GM18858 (cell line): ENCODE measurements around the gene ITPKC.
A peak's percentile ranks its signal among the peaks of the same experiment; 100 is the strongest.

Experiments used
- ATAC-seq: cut with Tn5 transposase; IDR thresholded peaks from one replicate; pipeline ENCODE4 v1.9.1; 2021; ENCODE audit not compliant: unreplicated experiment

Gene ITPKC

DNA sequence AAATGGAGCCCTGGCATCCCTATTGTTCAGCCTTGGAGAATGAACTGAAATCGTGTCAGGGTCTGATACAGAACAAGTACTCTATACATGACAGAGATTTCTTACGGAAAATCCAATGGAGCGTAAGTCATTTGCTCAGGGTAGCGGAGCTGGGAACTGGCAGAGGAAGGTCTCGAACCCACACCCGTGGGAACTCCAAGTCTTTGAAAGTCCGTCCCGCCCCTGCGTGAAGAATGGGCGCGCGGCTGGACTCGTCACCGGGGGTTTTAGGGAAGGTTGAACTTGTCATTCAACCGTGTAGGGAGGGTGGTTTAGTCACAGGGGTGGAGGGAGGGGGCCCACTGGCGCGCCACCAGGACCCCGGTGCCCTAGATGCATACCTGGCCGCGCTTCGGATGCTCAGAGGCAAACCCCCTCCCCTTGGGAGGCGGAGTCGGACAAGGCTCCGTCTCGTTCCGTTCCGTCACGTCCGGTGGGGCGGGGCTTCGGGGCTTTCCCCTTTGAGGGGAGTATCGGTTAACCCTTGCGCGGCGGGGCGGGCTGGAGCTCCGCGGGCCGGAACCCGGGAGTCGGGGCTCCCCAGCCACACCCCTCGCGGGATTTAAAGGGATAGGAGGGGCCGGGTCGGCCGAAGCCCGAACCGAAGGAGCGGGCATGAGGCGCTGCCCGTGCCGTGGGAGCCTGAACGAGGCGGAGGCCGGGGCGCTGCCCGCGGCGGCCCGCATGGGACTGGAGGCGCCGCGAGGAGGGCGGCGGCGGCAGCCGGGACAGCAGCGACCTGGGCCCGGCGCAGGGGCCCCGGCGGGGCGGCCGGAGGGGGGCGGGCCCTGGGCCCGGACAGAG is at the start of gene ITPKC, which contains the start of gene COQ8B:
Gene ITPKC (plus strand): TSS at position 631 of the 843 bp plus-strand sequence. CDS start 24 bp downstream, at position 655.
Gene COQ8B (minus strand): TSS at position 405 of the 843 bp plus-strand sequence. CDS start 2,254 bp downstream, outside the sequence.
- ATAC-seq = peak; percentile 58

DNA sequence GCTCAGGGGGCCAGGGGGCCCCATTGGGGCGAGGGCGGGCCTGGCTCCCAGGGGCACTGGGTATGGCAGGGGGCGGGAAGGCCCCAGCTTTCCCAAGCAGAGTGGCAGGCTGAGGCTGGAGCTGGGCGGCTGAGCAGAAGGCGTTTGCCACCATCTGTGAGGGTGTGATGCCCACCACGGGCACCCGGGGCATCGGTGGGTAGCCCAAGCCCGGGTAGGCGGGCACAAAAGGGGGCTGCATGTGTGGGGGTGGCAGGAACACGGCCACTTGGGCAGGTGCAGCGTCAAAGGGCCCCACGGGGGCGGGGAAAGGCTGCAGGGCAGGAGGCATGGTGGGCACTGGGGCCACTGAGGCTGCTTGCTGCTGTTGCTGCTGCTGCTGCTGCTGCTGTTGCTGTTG is 49.3 kb upstream of the ITPKC start:
- ATAC-seq = no peak

DNA sequence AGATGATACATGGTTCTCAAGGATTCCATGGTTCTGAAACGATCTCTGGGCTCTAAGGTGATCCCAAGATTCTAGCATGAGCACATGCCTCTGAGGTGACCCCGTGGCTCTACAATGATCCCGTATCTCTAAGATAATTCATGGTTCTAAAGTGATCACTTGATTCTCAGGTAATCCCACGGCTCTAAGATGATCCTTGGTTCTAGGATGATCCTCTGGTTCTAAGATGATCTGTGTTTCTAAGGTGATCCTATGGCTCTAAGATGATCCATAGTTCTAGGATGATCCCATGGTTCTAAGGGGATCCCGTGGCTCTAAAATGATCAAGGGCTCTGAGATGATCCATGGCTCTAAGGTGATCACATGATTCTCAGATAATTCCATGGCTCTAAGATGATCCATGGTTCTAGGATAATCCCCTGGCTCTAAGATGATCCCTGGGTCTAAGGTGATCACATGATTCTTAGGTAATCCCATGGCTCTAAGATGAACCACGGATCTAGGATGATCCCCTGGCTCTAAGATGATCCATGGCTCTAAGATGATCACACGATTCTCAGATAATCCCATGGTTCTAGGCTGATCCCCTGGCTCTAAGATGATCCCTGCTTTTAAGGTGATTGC is 47.8 kb upstream of the ITPKC start:
- ATAC-seq = no peak

DNA sequence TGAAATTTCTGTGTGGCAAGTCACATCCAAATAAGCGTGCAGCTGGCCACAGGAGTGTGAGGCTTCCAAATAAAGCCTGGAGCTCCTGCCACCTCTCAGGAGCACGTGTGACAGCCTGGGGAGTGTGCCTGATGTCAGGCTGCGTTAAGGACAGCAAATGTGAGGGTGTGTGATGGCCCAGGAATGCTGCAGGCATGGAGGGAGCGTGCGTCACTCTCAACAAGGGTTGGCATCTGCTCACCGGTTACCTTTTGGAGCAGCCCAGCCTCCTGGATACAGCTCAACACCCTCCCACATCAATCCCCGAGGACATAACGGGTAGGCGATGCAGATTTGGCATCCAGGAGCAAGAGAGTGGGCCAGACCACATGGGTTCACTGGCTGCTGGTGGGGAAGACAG is 45.5 kb upstream of the ITPKC start:
- no peak for ATAC-seq

DNA sequence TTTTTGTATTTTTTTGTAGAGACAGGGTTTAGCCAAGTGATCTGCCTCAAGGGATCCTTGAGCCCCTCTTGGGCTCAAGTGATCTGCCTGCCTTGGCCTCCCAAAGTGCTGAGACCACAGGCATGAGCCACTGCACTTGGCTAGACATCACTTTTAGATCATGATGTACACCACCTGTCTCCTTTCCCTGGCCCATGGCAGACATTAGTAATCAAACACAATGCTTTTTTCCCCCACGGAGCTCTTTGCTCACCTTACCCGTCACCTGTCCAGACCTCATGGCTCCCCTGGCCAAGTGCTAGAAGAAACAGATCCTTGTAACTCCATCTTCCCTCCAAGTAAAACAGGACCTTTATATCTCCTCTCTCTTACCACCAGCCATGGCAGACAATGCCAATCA is 44.9 kb upstream of the ITPKC start:
- no peak for ATAC-seq

DNA sequence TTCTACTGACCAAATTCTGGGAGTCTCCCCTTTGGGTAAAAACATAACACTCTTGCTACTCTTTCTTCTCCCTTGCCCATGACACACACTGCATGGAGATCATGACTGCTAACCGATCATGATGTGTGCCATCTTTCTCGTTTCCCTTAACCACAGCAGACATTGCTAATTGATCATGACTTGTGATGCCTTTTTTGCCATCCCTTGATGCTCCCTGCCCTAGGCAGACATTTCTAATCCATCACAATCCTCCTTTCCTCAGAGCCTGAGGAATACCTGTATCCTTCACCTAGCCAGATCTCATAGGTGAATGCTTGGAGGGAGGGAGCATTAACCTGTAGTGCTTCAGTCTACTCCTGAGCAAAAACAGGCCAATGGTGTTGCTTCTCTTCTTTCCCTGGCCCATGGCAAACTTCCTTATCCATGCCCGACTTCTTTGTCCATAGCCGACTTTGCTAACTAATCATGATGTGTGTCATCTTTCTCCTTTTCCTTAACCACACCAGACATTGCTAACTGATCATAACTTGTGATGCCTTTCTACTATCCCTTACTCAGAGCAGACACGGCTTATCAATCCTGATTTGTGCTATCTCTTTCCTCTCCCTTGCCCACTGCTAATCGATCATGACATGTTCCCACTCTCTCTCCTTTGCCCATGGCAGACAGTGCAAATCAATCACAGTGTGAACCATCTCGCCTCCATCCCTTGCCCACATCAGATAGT is 44.2 kb upstream of the ITPKC start:
- no peak for ATAC-seq

DNA sequence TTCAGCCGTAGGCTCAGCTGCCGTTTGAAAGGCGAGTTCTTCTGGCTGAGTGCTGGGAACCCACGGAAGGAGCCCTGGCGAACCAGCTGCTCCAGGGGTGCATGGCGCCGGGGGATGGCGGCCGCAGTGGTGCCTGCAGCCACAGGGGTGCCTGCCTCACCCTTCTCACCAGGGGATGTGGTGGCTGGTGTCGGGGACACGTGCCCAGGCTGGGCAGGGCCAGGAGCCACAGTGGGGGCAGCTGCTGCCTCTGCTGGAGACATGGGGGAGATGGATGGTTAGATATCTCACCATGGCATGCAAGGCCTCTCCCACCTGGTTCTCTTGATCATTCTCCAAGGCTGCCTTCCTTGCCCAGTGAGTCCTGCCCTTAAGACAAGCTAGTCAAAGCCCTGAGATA is 43.5 kb upstream of the ITPKC start:
- no peak for ATAC-seq

DNA sequence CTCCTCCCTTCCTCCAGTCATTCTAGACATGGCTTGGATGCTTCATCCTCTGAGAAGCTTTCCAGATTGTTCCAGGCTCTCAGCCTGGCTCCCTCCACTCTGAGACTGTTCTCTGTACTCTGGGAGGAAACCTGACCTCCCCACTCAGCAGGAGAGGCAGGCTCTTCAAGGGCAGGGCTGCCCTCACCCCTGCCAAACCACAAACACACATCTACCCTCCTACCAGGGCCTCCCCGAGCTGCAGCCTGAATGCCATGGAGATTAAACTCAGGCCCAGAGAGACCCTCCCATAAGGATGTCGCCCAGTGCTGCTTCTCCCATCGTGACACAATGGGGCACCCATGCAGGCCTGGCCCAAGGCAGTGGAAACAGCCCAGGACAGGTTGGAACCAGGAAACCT is 42.6 kb upstream of the ITPKC start:
- no peak for ATAC-seq

DNA sequence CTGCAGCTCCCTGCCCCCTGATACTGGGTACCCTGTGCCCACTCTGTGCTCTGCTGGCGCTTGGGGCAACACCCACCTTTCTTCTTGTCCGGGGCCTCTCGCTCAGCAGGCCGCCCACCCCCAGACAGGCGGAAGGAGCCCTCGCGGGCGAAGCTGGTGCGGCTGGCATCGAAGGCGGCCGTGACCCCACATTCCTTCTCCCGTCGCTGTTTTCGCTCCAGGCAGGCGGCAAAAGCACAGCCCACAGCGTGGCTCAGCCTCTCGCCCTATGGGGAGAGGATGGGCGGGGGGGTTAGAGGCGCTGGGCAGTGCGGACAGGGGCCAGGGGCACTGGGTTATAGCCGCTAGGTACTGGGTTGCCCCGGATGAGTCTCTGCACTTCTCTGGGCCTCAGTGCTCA is 39.8 kb upstream of the ITPKC start:
- no peak for ATAC-seq

DNA sequence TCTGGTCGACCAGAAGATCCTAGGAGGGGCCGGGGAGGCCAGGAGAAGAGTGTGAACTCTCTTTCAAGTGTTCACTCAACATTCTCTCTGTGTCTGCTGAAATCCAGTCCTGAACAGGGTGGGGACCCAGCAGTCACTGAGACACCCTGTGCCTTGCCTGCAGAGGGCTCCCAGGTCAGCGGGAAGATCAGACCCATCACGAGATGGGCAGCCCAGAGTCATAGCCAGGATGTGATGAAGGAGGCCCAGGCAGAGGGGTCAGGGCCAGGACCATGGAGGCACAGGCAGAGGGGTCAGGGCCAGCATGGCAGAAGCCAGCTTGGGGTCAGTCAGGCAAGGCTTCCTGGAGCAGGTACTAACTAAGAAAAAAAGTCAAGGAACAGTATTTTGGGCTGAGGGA is 35.9 kb upstream of the ITPKC start:
- ATAC-seq = no peak

DNA sequence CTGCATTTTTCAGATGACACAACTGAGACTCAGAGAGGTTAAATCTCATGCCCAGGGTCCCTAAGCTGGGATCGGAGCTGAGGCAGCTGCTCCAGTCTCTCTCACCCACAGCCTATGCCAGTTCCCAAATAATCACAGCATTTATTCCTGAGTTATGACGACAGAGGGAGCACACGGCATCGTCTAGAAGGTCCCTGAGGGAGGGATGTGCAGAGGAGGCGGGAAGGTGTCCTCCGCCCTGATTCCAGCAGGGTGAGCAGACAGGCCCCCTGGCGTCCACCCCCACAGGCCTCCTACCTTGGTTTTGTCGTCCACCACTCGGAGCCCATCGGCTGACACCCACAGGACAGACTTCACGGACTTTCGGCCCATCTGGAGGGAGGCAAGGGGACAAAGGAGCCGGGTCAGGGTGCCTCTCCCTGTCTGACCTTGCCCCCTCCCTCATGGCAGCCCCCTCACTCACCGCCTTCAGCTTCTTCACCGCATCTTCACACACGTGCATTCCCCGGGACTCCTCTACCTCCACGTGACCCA is 34.4 kb upstream of the ITPKC start:
- ATAC-seq = no peak

DNA sequence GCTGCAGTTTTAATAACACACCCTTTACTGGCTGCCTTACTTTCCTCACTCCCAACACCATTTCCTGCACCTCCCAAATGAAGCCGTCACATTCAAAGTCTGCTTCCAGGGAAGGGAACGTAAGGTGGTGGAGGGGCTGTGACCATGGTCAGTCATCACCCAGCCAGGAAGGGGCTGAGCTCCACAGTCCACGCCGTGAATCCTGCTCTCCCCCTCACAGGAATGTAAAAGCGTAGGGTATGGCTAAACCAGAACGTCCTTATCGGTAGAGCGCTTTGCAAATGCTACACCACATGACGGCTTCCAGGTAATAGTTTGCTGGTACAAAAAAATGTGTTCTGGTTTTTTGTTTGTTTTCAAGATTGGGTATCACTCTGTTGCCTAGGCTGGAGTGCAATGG is 33.5 kb upstream of the ITPKC start:
- ATAC-seq = no peak

DNA sequence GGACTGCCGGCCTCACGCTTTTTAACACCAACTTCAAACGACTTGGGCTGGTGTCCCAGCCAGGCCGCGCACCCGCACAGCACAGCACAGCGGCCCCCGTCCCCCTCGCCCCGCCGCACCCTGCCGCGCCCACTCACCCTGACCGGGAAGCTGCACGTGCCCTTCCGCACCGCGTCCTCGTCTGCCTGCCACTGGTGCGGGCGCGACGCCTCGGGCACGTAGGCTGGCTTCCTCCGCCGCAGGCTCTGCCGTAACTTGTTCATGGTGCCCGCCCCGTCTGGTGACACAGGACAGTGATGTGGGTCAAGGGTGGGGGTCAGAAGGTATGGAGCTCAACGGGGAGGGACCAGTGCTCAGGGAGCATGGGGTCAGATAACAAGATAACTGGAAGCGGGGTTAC is 32.6 kb upstream of the ITPKC start:
- ATAC-seq = no peak

DNA sequence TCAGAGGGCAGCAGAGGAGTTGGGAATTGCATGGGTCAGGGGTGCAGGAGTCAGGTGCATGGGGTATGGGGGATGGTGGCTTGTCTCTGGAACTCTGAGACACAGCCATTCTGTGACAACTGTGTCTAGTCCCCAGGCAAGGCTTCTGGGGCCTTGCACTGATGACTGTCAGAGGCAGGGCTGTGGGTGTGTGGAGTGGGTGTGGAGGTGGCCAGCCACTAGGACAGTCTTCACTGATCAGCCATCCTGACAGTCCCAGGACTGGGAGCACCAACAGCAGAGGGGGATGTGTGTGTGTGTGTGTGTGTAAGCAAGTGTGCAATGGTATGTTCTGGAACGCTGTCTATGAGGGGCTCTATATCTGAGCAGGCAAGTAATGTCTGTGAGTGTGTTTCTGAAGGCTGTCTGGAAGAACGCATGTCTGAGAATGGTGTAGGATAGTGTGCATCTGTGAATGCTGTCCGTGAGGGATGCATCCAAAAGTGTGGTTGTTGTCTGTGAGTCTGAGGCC is 31.8 kb upstream of the ITPKC start:
- ATAC-seq = no peak

DNA sequence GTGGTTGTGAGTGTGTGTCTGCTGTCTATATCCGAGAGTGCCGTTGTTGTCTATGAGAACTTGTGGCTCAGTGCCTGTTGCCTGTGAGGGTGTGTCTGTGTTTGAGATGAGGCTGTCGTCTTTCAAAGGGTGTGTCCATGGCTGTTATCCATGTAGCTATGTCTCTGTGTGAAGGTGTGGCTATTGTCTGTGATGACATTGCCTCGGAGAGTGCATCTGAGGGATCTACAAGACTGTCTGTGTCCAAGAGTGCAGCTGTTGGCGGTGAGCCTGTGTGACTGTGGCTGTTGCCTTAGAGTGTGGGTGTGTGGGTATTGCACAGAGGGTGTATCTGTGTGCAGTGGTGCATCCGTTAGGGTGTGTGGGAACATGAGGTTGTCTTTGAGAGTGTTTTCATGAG is 31.3 kb upstream of the ITPKC start:
- no peak for ATAC-seq

DNA sequence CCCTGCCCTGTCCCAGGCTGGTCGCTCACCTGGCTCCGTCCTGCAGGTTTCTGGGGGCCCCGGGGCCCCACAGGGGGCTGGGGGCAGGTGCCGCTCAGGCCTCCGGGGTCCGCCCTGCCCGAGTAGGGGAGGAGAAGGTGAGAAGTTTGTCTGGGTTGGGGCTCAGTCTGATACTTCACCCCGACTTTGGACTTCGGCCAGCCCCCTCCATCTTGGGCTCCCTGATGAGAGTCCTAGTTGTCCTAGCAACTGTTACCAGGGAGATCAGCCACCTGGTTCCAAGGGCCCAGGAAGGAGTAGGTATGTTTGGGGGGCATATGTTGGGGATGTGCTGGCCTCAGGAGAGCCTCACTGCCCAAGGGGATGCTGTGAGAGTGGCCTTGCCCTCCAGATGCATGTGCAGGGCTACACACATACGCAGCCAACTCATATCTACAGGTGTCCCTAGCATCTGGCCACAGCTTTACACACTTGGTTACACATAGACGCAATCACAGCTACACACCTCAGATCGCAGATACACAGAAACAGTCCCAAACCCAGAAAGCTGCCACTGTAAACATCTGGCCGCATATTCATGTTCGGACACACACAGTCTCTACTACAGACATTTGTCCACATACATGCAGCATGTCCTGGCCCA is 29.9 kb upstream of the ITPKC start:
- no peak for ATAC-seq

DNA sequence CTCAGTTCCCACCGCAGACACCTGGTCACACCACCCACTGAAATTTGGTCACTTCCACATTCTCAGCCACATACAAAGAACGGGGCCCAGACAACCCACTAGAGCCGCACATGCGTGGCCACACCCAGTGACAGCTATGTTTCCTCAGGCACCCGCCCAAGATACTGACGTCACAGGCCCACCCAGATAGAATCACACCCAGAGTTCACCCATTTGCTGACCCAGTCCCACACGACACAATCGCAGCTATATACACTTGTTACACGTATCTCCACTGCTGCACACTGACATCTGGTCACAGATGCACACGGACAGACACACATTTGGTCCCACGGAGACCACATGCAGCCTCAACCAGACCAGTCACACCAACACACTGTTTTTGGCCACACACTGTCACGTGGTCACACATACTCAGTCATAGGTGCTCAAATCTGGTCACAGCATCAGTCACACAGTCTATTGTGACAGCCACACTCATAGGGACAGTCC is 29.3 kb upstream of the ITPKC start:
- ATAC-seq = no peak

DNA sequence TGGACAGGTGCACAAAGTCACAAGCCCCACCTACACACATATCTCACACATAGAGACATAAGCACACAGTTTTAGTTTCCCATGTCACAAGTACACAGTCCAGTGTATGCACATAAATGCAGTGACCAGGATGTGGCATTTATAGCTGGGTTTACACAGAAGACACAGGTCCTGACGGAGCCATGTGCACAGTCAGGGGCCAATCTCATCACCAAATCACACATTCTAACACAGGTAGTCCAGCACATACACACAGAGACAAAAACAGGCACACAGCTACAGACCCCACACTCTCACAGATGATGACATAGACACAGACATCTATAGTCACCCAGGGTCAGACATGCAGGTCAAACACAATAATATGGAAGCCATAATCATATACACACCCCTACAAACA is 28.6 kb upstream of the ITPKC start:
- ATAC-seq = no peak

DNA sequence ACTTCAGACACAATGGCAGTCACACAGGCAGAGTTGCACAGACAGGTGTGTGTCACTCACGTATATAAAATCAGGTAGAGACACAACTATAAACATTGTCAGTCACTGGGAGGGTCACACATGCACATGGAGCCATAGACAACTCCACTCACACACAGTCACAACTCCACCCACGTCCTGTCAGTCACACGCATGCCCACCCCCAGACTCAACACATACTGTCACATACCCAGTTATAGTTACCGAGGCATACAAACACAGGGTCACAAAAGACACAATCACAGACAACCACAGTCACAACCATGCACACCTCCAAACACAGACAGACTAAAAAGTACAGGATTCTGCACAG is 27.9 kb upstream of the ITPKC start:
- no peak for ATAC-seq

DNA sequence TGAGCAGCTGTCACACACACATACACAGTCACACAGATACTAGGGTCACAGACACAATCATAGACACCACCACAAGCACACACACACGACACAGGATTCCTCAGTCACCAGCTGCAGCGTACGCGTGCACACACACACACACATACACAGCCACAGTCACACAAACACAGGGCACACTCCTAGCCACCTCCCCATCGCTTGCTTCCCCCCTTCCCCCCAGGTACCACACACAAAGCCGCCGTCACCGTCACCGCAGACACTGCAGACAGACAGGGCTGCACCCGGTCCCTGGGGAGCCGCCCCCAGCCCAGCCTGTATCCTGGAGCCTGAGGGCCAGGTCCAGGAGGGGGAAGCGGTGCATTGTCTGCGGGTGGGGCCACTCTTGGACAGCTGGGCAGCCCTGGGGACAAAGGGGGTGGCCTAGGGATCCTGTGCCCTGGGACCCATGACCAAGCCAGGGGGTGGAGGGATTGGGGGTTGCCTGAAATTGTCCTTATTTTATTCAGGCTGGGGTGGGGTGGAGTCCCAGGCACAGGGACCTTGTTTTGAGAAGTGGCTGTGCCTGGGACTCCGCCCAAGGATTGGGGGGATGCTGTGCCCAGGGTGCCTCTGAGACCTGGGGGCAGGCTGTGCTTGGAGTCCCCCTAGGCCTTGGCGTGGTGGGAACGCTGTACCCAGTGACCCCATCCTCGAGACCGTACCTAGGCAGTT is 27.4 kb upstream of the ITPKC start:
- ATAC-seq = no peak
